ENCODE data around the gene SLC19A1.

The SLC19A1 gene

GRCh38 chr21:45542242-45542666, at the start of gene SLC19A1:
TSS of gene SLC19A1 (minus strand) at chr21:45542440. CDS start at chr21:45537959, 4,481 bp downstream.
- peak; percentile 8 for DNase-seq

DNA sequence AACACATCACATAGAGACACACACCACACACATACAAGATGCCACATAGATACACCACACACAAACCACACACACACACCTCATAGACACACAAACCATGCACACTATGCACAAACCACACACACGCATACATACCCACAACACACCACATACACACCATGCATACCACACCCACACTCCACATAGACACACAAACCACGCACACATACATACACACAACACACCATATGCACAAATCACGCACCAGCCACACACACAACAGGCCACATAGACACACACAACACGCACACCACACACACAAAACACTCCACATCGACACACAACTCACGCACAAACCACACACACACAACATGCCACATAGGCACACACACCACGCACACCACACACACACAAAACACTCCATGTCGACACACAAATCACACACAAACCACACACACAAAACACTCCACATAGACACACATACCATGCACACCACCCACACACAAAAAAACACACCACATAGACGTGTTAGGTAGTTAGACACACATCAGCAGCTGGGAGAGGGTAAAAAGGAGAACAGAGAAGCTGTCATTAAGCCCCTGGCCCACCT, 49.5 kb upstream of the SLC19A1 start:
- DNase-seq = no peak

DNA sequence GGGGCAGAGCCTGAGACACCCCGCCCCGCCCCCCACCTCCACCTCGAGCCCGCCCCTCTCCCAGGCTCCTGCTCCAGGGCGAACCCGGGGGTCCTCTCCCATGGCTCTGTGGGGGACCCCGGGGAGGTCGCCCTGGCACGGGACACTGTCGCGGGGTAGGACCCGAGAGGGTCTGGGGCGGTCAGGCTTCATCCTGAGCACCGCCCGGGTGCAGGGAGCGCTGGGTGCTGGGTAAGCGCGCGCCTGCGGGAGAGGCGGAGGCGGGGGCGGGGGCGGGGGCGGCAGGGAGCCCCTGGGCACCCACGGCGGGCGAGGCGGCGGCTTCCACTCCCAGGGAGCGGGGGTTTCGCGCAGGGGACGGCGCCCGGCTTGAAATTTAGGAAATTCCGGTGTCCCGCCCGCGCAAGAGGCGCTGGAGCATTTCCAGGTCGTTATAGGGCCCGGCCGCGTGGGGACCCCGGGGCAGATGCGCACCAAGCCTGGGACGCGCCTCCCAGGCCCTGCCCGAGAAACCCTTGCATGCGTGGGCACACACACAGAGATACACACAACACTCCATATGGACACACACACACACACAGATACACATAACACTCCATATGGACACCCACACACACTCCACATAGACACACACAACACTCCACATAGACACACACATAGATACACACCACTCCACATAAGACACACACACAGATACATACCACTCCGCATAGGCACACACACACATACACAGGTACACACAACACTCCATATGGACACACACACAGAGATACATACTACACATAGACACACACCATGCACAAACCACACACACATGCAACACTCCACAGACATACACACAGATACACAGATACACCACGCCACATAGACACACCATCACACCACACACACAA, 48.7 kb upstream of the SLC19A1 start:
- DNase-seq = no peak

DNA sequence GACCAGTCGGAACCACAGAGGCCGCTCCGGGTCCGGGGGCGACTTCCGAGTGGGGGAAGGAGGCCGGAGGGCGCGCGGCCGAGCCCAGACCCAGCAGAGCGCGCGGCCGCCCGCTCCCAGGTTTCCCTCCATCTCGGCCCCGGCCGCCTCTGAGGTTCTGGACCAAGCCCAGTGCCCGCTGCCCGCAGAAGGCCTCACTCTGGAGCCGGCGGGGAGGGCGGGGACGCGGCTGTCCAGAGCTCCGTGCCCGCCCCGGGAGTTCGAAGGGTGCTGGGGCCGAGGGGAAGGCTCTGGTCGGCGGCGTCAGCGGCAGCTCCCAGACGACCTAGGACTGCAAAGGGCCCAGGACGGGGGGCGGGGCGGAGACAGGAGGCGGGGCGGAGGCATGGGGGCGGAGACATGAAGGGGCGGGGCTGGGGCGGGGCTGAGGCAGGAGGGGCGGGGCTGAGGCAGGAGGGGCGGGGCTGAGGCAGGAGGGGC, 48.0 kb upstream of the SLC19A1 start:
- no peak for DNase-seq

- DNase-seq = no peak
These were observed 47.5 kb upstream of the SLC19A1 start for GRCh38 chr21:45589686-45590245.

GRCh38 chr21:45588871-45589491, 46.7 kb upstream of the SLC19A1 start:
- no peak for DNase-seq

- DNase-seq = no peak
These were observed 46.0 kb upstream of the SLC19A1 start for GRCh38 chr21:45588086-45588825.

GRCh38 chr21:45586289-45586858, 44.1 kb upstream of the SLC19A1 start:
- no peak for DNase-seq

DNA sequence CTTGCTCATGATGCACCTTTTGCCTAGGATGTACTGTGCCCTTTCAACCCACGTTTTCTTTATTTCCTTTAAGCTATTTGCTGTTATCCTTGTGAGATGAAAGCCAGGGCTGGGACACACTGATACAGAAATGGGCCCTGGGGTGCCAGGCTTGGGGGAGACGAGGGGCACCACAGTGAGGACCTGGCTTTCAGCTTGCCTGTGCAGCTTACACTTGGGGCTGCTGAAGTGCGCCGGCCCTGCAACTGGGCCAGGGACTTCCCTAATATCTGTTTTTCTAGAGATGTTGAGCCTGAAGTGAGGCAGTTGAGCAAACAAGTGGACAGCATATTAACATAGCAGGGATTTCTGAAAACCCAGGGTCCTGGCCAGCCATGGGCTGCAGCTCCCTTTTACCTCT, 42.5 kb upstream of the SLC19A1 start:
- no peak for DNase-seq

DNA sequence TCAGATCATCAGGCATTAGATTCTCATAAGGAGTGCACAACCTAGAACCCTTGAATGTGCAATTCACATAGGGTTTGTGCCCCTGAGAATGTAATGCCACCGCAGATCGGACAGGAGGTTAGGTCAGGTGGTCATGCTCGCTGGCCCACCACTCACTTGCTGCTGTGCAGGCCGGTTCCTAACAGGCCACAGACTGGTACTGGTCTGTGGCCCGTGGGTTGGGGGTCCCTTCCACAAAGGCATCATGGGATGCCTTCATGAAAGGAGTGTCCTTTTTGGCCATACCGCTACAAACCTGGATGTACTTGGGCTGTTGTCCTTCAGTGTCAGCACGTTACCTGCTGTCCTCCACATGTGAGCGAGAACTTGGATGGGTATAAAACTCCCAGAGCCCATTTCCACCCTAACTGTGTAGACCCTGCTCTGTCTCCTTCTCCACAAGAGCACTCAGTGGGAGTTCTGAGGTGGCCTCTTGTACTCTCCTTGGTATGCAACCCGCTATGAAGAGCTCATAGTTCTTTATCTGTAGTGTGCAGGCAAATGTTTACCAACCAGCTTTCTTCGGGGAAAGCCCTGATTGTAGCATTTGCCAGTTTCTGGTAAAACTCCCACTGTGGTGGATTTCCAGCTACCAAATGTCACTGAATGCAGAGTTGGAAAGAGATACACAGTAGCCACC, 41.7 kb upstream of the SLC19A1 start:
- DNase-seq = no peak

GRCh38 chr21:45582128-45582527, 39.9 kb upstream of the SLC19A1 start:
- DNase-seq = no peak

DNA sequence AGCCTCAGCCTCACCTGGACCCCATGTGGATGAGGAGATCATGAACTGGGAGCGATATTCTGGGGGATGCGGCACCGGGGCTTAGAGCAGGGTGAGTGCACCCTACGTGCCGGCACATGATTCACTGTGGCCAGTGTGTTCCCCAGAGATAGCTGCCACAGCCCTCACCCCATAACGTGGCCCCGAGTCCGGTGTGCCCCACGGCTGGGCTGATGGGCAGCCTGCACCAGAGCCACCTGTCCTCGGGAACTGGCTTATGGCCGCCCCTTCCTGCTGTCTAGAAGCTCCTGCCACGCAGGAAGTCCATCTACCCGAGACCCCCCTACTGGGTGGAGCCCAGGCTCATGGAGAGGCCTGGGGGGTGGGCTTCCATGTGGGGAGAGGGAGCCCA, 39.1 kb upstream of the SLC19A1 start:
- no peak for DNase-seq

DNA sequence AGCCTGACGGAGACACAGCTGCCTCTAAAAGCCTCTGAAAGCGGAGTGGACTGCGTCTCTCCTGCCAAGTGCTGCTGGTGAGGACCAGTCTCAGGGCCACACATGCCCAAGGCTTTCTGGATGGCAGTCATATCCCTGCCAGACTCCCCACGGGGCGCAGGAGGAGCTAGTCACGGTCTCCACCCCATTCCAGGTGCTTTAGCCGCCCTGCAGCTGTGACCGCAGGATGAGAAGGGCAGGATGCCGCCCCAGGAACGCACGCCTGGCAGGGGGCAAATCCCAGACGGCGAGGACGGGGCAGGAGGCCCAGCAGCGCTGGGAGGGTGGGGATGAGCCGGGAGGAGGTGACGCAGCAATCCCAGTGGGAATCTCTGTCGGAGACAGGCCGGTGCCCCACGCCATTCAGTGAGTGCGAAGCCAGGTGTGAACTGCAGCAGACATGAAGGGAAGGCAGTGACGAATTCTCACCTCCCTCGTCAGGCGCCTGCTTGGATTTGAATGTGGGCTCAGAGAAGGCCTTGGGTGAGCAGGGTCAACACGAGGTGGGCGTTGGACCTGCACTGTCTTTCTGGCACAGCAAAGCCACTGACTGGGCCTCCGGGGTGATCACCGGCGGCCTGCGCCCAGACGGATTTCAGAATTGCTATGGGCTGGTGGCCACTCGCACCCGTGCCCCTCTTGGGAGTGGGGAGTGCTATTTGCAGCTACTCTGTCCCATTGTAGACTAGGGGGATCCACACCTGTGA, 38.5 kb upstream of the SLC19A1 start:
- no peak for DNase-seq

GRCh38 chr21:45580181-45580575, 37.9 kb upstream of the SLC19A1 start:
- DNase-seq = no peak

- DNase-seq = no peak
These were observed 37.3 kb upstream of the SLC19A1 start for GRCh38 chr21:45579383-45580180.

GRCh38 chr21:45578811-45579381, 36.7 kb upstream of the SLC19A1 start:
- DNase-seq = no peak

- DNase-seq = peak; percentile 58
These were observed 36.0 kb upstream of the SLC19A1 start for GRCh38 chr21:45578176-45578801.

DNA sequence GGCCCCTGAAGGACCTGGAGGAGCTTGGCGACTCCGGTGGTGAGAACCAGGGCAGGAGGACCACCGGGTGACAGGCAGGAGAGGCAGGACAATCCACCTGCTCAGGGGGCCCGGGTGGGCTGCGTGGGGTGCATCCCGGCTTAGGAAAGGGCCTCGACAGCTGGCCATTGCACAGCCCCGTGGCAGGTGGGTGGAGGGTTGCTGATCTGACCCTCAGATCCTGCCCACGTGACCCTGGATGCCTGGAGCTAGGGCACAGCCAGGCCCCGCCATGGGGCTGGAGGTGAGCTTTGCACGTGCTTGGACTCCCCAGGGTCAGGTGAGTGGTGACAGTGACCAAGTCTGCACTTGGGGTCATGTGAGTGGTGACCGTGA, 35.5 kb upstream of the SLC19A1 start:
- DNase-seq = no peak

Measured in NCI-H748 treated with DMSO at 0.1 percent for 48 hours (cell line).